ENCODE results near the gene POLH. TPM values are rescaled to one million over a fixed set of nuclear protein-coding genes. Genes with fewer than 3 reads are reported as not detected.
"Not testable (repeated sequence)": the region's sequence is repeated elsewhere in the genome, so short reads cannot be mapped to it uniquely, and the experiment has no call there.

The POLH gene
- total RNA-seq, 1 experiment from 2014 or later, result 21.0 TPM

- Histone ChIP-seq H3K4me3 (no peak overlapping the region), H2AFZ (no peak overlapping the region), H3K79me2 (ENCODE audit: low read depth) (no peaks in the 10 kb centered on the region), H3K9me3 (ENCODE audit: insufficient read depth, low read depth) (peaks cover 6% of the 10 kb centered on the region; the same call in 1 of the 2 replicates), H3F3A (ENCODE audit: insufficient read depth, low read depth) (peaks cover 6% of the 10 kb centered on the region; the same call in 1 of the 2 replicates), H3K4me2 (no peak overlapping the region), H3K27me3 (ENCODE audit: insufficient read depth, low read depth) (no peaks in the 10 kb centered on the region), H3K4me1 (replicated peaks; ENCODE audit: insufficient read depth) (no peaks in the 10 kb centered on the region), H3K27ac (no peak overlapping the region), H3K36me3 (ENCODE audit: low read depth) (no peaks in the 10 kb centered on the region), H3K9me2 (ENCODE audit: insufficient read depth) (no peaks in the 10 kb centered on the region), H4K20me1 (ENCODE audit: insufficient read depth) (no peaks in the 10 kb centered on the region)
- ChIA-PET CTCF (no interaction called here), POLR2A (ENCODE audit: unreplicated experiment) (no interaction called here)
- TF ChIP-seq CTCF (conservative IDR thresholded peaks at IDR 0.05), result no peak
- intact Hi-C loops (cut with micrococcal nuclease; ENCODE audit: unreplicated experiment), result no loop called here
- DNase-seq, result peak in 1 of 2 experiments; percentile 38
- no TSS peak for BruUV-seq (replicated peaks)
These were observed 82.2 kb downstream of the POLH start for GRCh38 chr6:43658161-43658560.

- peaks cover 17% of the 10 kb centered on the region for H3F3A ChIP-seq (ENCODE audit: insufficient read depth, low read depth)
- intact Hi-C loops (cut with micrococcal nuclease; ENCODE audit: unreplicated experiment); H4K20me1 ChIP-seq (ENCODE audit: insufficient read depth); BruUV-seq (replicated peaks); H3K4me3 ChIP-seq; H3K27me3 ChIP-seq (ENCODE audit: insufficient read depth, low read depth); H3K4me2 ChIP-seq; H3K36me3 ChIP-seq (ENCODE audit: low read depth); H3K9me3 ChIP-seq (ENCODE audit: insufficient read depth, low read depth); H3K27ac ChIP-seq; DNase-seq; CTCF ChIA-PET; H3K9me2 ChIP-seq (ENCODE audit: insufficient read depth); H3K79me2 ChIP-seq (ENCODE audit: low read depth); H2AFZ ChIP-seq: not testable (repeated sequence)
- peaks cover 27% of the 10 kb centered on the region for H3K4me1 ChIP-seq (replicated peaks; ENCODE audit: insufficient read depth)
- POLR2A ChIA-PET (ENCODE audit: unreplicated experiment), result interaction anchor here (0.6 kb wide), 1 partner anchor 207 kb away, joined by 3 read pairs; no protein-coding TSS in a partner anchor
These were observed 87.0 kb downstream of the POLH start for GRCh38 chr6:43662948-43663347.

Other genes starting within 250 kb of the POLH start
- gene ZNF318, start 206.5 kb upstream of the POLH start, total RNA-seq (2021), result 14.9 and 17.1 TPM in 2 replicates
- gene ABCC10, start 148.6 kb upstream of the POLH start, total RNA-seq (2021), result 28.4 and 28.7 TPM in 2 replicates
- gene DLK2, start 120.6 kb upstream of the POLH start, total RNA-seq (2021), result 3.6 and 6.2 TPM in 2 replicates
- gene TJAP1, start 98.6 kb upstream of the POLH start, total RNA-seq (2021), result 50.5 and 60.9 TPM in 2 replicates
- gene LRRC73, start 65.8 kb upstream of the POLH start, total RNA-seq (2021), result 0.55 and 1.5 TPM in 2 replicates
- gene YIPF3, start 59.3 kb upstream of the POLH start, total RNA-seq (2021), result 91.3 and 98.4 TPM in 2 replicates
- 41.4 and 42.2 TPM in 2 replicates for gene POLR1C, start 59.1 kb upstream of the POLH start, total RNA-seq (2021)
- gene XPO5, start 147 bp upstream of the POLH start, total RNA-seq (2021), result 36.1 and 42.4 TPM in 2 replicates
- 70.8 and 89.4 TPM in 2 replicates for gene GTPBP2, start 53.1 kb downstream of the POLH start, total RNA-seq (2021)
- 23.6 and 25.7 TPM in 2 replicates for gene MAD2L1BP, start 59.7 kb downstream of the POLH start, total RNA-seq (2021)
- gene RSPH9, start 68.9 kb downstream of the POLH start, total RNA-seq (2021), result not detected in 2 replicates
- 49.1 and 54.8 TPM in 2 replicates for gene MRPS18A, start 111.6 kb downstream of the POLH start, total RNA-seq (2021)
- gene VEGFA, start 194.0 kb downstream of the POLH start, total RNA-seq (2021), result 112 and 117 TPM in 2 replicates